PFSK-1 (cell line): ENCODE measurements around the gene NR2F6.

Source experiments
- FOXP2 ChIP-seq: optimal IDR thresholded peaks from 2 replicates; pipeline ENCODE3; 2011; ENCODE audit warnings: borderline replicate concordance, control low read depth, inconsistent platforms; ENCODE audit not compliant: insufficient read depth; ENCODE audit errors: extremely low read length, extremely low read depth
- POLR2AphosphoS5 ChIP-seq: IDR thresholded peaks from 2 replicates; pipeline ENCODE4 v1.6.1; 2012; ENCODE audit warnings: low read depth, mild to moderate bottlenecking, control low read depth, low read length, moderate library complexity
- SIN3A ChIP-seq: IDR thresholded peaks from 2 replicates; pipeline ENCODE4 v1.6.1; 2012; ENCODE audit warnings: mild to moderate bottlenecking, low read length, moderate library complexity, borderline replicate concordance; ENCODE audit not compliant: insufficient read depth
- TAF1 ChIP-seq: IDR thresholded peaks from 2 replicates; pipeline ENCODE4 v1.6.1; 2012; ENCODE audit warnings: low read length, control low read depth, borderline replicate concordance; ENCODE audit not compliant: insufficient read depth
- TF ChIP-seq, protein P1 (sequence below), 2 experiments: IDR thresholded peaks; 2 replicates each; pipeline versions ENCODE4 v1.6.1 to v1.8.0; 2011 to 2012; ENCODE audit warnings: low read depth in 2 of 2, low read length in 2 of 2, control low read depth in 1 of 2, inconsistent platforms in 1 of 2, mild to moderate bottlenecking in 1 of 2, moderate library complexity in 1 of 2; ENCODE audit not compliant: insufficient read depth in 1 of 2

Gene NR2F6

DNA sequence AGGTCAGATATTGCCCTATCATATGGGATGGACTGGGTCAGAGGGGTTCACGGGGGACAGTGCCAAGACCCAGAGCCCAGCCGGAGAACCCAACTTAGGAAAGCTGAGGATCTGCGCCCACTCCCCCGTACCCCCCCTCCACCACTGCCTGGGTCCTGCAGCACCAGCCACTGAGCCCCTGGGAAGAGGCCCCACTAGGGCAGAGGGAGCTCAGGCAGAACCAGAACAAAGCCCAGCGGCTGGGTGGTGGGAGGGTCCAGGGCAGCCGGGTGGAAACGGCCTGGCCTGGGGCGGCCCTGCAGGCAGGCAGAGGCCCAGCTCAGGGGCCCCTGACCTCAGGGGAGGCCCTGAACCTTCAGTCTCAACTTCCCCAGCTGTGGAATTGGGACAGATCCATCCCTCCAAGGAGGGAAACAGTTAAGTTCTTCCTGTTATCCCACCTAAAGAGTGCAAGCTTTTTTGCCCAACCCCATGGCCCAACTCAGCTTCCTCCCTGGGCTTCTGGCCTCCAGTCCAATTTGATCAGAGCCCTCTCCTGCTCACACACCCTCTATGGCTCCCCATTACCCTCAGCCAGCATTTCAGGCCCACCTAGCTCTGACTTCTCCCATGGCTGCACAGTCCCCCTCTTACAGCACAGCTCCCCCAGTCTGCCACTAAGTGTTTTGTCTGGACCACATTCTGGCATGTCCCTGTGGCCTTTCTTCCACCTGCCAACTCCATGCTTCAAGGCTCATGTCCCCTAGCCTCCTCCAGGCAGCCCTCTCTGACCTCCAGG, 3.1 kb downstream of the NR2F6 start:
- TF ChIP-seq TAF1 (no peak), POLR2AphosphoS5 (no peak), SIN3A (no peak), FOXP2 (no peak)
- TF ChIP-seq, protein P1, sequence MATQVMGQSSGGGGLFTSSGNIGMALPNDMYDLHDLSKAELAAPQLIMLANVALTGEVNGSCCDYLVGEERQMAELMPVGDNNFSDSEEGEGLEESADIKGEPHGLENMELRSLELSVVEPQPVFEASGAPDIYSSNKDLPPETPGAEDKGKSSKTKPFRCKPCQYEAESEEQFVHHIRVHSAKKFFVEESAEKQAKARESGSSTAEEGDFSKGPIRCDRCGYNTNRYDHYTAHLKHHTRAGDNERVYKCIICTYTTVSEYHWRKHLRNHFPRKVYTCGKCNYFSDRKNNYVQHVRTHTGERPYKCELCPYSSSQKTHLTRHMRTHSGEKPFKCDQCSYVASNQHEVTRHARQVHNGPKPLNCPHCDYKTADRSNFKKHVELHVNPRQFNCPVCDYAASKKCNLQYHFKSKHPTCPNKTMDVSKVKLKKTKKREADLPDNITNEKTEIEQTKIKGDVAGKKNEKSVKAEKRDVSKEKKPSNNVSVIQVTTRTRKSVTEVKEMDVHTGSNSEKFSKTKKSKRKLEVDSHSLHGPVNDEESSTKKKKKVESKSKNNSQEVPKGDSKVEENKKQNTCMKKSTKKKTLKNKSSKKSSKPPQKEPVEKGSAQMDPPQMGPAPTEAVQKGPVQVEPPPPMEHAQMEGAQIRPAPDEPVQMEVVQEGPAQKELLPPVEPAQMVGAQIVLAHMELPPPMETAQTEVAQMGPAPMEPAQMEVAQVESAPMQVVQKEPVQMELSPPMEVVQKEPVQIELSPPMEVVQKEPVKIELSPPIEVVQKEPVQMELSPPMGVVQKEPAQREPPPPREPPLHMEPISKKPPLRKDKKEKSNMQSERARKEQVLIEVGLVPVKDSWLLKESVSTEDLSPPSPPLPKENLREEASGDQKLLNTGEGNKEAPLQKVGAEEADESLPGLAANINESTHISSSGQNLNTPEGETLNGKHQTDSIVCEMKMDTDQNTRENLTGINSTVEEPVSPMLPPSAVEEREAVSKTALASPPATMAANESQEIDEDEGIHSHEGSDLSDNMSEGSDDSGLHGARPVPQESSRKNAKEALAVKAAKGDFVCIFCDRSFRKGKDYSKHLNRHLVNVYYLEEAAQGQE (IDR thresholded peaks at IDR 0.05; ENCODE audit: insufficient read depth in 1 of 2, low read depth in 2 of 2, low read length in 2 of 2), result no peak

DNA sequence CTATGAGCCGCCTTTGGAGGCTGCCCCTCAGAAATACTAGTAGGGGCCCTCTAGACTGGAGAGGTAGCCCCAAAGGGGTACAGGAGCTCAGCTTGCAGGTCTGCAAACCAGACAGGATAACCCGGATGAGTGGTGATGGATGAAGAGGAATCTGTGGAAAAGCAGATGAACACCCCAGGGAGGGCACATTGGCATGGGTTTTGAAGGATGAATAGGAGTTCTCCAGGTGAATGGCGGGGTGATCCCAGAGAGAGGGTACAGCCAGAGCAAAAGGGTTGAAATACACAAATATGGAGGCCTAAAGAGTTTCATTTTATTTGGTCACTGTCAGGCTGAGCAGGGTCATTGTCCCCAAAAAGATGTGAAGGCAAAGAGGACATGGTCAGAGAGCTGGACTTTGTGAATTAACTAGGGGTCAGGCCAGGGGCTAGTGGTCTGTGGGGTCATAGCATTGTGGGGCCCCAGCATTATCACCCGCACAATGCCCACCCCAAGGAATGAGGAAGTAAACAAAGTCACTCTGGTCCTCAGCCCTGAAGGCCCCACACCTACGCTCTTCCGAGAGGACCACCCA, 4.8 kb downstream of the NR2F6 start:
- TF ChIP-seq TAF1 (no peak), FOXP2 (no peak), SIN3A (no peak), POLR2AphosphoS5 (no peak)
- TF ChIP-seq, protein P1 (IDR thresholded peaks at IDR 0.05; ENCODE audit: insufficient read depth in 1 of 2, low read depth in 2 of 2, low read length in 2 of 2), result no peak

DNA sequence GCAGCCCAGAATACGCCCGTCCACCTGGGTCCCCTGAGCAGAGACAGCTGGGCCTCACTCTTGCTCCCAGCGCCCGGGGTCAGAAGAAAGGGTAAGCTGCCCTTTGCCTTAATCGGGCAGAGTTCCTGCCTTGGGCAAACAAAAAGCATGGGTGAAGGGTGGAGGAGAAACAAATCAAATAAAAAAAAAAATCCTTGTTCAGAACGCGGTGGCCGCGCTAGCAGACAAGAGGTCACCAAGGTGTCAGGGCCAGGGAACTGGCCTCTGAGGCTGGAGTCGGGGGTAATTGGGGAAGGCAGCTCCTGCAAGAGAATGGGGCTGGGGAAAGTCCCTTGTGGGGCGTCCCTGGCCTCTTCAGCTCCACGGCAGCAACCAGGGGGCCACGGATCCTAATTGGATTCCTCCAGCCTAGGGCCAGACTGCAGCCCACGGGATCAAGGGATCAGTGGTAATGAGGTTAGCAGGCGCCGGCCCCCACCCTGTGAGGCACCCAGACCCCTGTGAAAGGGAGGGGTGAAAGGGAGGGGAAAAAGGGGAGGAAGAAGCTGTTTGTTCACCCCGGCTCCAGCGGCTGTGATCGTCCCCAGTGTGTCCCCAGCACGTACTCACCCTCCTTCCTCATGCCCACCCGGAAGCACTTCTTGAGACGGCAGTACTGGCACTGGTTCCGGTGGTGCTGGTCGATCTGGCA, 5.5 kb downstream of the NR2F6 start:
- TF ChIP-seq POLR2AphosphoS5 (no peak), SIN3A (no peak), TAF1 (no peak)
- TF ChIP-seq, protein P1 (IDR thresholded peaks at IDR 0.05; ENCODE audit: insufficient read depth in 1 of 2, low read depth in 2 of 2, low read length in 2 of 2), result no peak

DNA sequence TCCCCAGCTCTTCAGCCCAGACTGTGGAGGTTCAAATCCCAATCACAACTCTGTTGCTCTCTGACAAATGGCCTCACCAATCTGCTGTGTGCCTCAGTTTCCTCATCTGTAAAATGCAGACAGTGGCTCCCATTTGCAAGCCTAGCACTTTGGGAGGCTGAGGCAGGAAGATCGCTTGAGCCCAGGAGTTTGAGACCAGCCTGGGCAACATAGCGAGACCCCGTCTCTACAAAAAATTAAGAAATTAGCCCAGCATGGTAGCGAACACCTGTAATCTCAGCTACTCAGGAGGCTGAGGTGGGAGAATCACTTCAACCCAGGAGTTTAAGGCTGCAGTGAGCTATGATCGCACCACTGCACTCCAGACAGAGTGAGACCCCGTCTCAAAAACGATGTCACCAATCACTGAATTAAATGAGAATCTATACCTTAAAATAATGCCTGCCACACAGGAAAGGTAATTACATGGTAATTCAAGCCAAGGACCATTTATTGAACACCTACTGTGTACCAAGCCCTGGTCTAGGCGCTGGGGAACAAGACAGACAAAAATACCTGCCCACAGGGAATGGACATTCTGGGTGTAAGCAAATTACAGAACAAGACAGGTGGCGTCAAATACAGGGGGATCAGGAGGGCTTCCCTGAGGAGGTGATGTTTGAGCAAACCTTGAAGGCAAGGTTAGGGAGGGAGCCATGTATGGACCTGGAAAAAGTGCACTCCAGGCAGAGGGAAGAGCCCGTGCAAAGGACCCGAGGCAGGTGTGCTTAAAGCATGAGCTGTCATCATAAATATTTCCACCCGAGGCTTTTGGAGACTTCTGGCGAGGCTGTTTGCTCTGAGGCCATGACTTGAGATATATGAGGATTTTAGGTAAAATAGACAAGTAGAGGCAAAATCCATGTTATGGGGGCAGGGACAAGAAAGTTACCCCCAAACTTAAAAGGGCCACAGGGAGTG, 7.7 kb downstream of the NR2F6 start:
- TF ChIP-seq POLR2AphosphoS5, result no peak
- no peak for TF ChIP-seq SIN3A
- TF ChIP-seq FOXP2, result no peak
- TF ChIP-seq, protein P1 (IDR thresholded peaks at IDR 0.05; ENCODE audit: insufficient read depth in 1 of 2, low read depth in 2 of 2, low read length in 2 of 2), result no peak
- TF ChIP-seq TAF1, result no peak
